Ovary (tissue), 9 donors: Measurements from ENCODE around the gene PPFIA2. TPM values are rescaled to one million over a fixed set of nuclear protein-coding genes. Genes with fewer than 3 reads are reported as not detected.

ENCODE experiments used
- DNase-seq, 5 donors: peaks; one replicate each; pipeline ENCODE4 v3.0.0-alpha.2; 2019 to 2020
- H3K27ac ChIP-seq, 2 donors: fragments of 200-600 bp; one replicate each; pipeline versions ENCODE4 v1.5.1 to v1.8.0; 2019 to 2022
- H3K27me3 ChIP-seq: fragments of 200-600 bp; one replicate; pipeline ENCODE4 v1.8.0; 2022
- H3K36me3 ChIP-seq: fragments of 200-600 bp; sonication (generic); one replicate; pipeline ENCODE4 v1.5.1; 2019
- H3K4me1 ChIP-seq: one replicate; pipeline ENCODE4 v1.8.1; 2013; ENCODE audit warnings: mild to moderate bottlenecking, moderate library complexity; ENCODE audit not compliant: insufficient read depth
- H3K4me3 ChIP-seq: fragments of 200-600 bp; sonication (generic); one replicate; pipeline ENCODE4 v1.5.1; 2017
- H3K9me3 ChIP-seq, 2 donors: fragments of 200-600 bp in 1 of 2; sonication (generic) in 1 of 2; one replicate each; pipeline versions ENCODE4 v1.5.1 to v1.8.1; 2013 to 2019; ENCODE audit warnings: mild to moderate bottlenecking in 1 of 2, moderate library complexity in 1 of 2
- CTCF ChIP-seq, 3 donors: fragments of 450-650 bp in 2 of 3; fragments of 200-600 bp in 1 of 3; IDR thresholded peaks; one replicate each; pipeline versions ENCODE4 v1.5.1 to v1.8.0; 2016 to 2022; ENCODE audit warnings: antibody characterized with exemption in 3 of 3, mild to moderate bottlenecking in 1 of 3
- EP300 ChIP-seq: sonication (generic); formaldehyde crosslinking; IDR thresholded peaks from one replicate; pipeline ENCODE4 v1.6.1; 2017; ENCODE audit warnings: antibody characterized with exemption
- POLR2A ChIP-seq: fragments of 450-650 bp; IDR thresholded peaks from one replicate; pipeline ENCODE4 v1.6.1; 2017; ENCODE audit warnings: antibody characterized with exemption, mild to moderate bottlenecking, moderate library complexity
- WGBS, 3 donors: extraction: QIAGEN DNeasy Blood & Tissue Kit in 1 of 3; methylation state at CpG; one replicate each; pipeline versions ENCODE4 v1.1.5 to v1.1.7; 2013 to 2017; 5-methylcytosine and 5-hydroxymethylcytosine counted together
- intact Hi-C, 4 donors: fragments of 100-400 bp; cut with DNase I; formaldehyde crosslinking; loops; one replicate each; pipeline versions ENCODE4 v1.11.0 to v1.15.1; 2022 to 2023
- polyA plus RNA-seq, 2 donors: library from polyadenylated mRNA; stranded (reverse); fragments of 200-250 nt in 1 of 2; fragments of 350-450 nt in 1 of 2; fragmentation: Illumina TruSeq in 1 of 2; extraction: RNeasy Lipid Tissue Mini Kit (QIAGEN cat#74804) in 1 of 2; gene quantifications; one replicate each; pipeline ENCODE4 v1.2.3, GENCODE V29; 2013 to 2014
- total RNA-seq, 7 donors: library from RNA; depleted of rRNA in 2 of 7; stranded (reverse); fragments of >200 nt in 2 of 7; fragmentation: NEBNext Ultra II Directional in 3 of 7; extraction: Animal tissue kit (Norgen Biotek cat#: 25700) in 3 of 7; gene quantifications; one replicate each; pipeline versions ENCODE4 v1.1.0 to v1.2.4, GENCODE V29; 2016 to 2023
- donor health status: DM: no; HTN: no; CAD: no; lungs with moderate emphysema.
- donor health status: DM: no; HTN: no; CAD: no.
- donor health status: Bipolar disorder and iron deficiency.
- donor health status: DM: yes; HTN: yes; CAD: no.
- donor health status: DM: no; HTN: no; CAD: no.
- donor health status: DM: yes; HTN: yes; CAD: no.

The PPFIA2 gene
- total and polyA plus RNA-seq, 9 donors: 0.99 to 8.3 (median 3.4) TPM

GRCh38 chr12:81626406-81626805 is 132.7 kb downstream of the PPFIA2 start:
- WGBS, 3 donors: 52 to 57% (median 54%) methylated on average over 1 of the region's 1 CpG
- H3K27me3 ChIP-seq: no peaks in the 10 kb centered on the region
- DNase-seq: no peak
- H3K27ac ChIP-seq: no peak overlapping the region
- no peaks in the 10 kb centered on the region for H3K4me1 ChIP-seq
- H3K36me3 ChIP-seq: no peaks in the 10 kb centered on the region
- intact Hi-C loops: no loop called here
- no peak overlapping the region for H3K4me3 ChIP-seq
- no peaks in the 10 kb centered on the region for H3K9me3 ChIP-seq
- TF ChIP-seq EP300: no peak
- no peak for TF ChIP-seq POLR2A
- TF ChIP-seq CTCF (IDR thresholded peaks at IDR 0.05): no peak

GRCh38 chr12:81617915-81618314 is 141.2 kb downstream of the PPFIA2 start:
- no peak overlapping the region for H3K4me3 ChIP-seq
- no peak for DNase-seq
- no peaks in the 10 kb centered on the region for H3K36me3 ChIP-seq
- no peaks in the 10 kb centered on the region for H3K4me1 ChIP-seq
- WGBS, 3 donors: 16 to 37% (median 18%) methylated on average over 2 of the region's 2 CpGs
- no peak overlapping the region for H3K27ac ChIP-seq
- intact Hi-C loops: no loop called here
- H3K27me3 ChIP-seq: no peaks in the 10 kb centered on the region
- TF ChIP-seq EP300: no peak
- no peak for TF ChIP-seq POLR2A
- no peak for TF ChIP-seq CTCF (IDR thresholded peaks at IDR 0.05)
- no peaks in the 10 kb centered on the region for H3K9me3 ChIP-seq

GRCh38 chr12:81615026-81615588 is 144.0 kb downstream of the PPFIA2 start:
- intact Hi-C loops: no loop called here
- Histone ChIP-seq H3K4me3 (no peak overlapping the region), H3K9me3 (no peaks in the 10 kb centered on the region), H3K4me1 (no peaks in the 10 kb centered on the region), H3K36me3 (no peaks in the 10 kb centered on the region), H3K27me3 (no peaks in the 10 kb centered on the region), H3K27ac (no peak overlapping the region)
- TF ChIP-seq EP300: no peak
- no peak for TF ChIP-seq CTCF (IDR thresholded peaks at IDR 0.05)
- no peak for TF ChIP-seq POLR2A
- no peak for DNase-seq
- 83 to 88% (median 83%) methylated on average over 3 of the region's 3 CpGs for WGBS, 3 donors

DNA sequence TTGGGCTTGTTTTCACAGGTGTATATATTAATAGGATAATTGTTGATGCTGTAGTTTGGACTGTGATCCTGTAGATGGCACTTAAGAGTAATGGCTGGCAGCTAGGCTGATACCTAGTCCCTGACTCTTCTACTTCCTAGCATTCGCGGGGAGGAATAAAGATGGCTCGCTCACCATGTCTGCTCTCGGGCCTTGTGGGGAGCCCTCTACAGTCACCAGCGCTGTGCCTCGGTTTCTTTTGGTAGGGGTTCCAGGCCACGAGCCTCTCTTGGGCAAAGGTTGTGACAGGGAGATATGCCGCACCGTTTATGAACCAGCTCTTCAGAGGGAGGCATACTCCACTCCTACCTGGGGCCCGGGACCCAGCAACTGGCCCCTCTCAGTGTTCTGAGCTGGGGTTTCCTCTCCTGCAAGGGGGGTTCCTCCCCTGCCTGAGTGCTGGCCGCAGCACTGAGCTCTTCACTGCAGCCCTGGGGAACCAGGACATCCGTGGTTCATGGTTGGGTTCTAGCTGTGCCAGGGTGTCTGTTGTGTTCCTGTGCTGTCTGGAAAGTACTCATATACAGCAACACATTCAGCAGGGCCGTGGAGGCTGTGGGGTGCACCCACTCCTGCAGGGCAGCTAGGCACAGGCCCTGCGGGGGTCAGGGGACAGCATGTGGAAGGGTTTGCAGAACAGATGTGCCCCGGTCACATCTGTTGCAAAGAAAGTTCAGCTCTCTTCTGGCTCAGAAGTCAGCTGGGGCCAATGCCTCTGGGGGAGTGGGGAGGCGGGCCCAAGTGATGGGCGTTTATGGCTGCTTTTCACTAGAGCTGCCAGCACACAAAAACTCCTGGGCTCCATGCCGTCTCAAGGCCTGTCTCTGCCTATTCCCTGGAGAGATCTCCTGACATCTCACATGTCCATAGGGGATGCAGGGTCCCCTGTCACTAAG is 147.9 kb downstream of the PPFIA2 start:
- H3K4me3 ChIP-seq: no peak overlapping the region
- no peaks in the 10 kb centered on the region for H3K36me3 ChIP-seq
- H3K4me1 ChIP-seq: no peaks in the 10 kb centered on the region
- intact Hi-C loops: no loop called here
- no peaks in the 10 kb centered on the region for H3K27me3 ChIP-seq
- TF ChIP-seq CTCF (IDR thresholded peaks at IDR 0.05) (no peak), EP300 (no peak), POLR2A (no peak)
- H3K27ac ChIP-seq: no peak overlapping the region
- no peak for DNase-seq
- no peaks in the 10 kb centered on the region for H3K9me3 ChIP-seq
- 88 to 91% (median 88%) methylated on average over 18 of the region's 18 CpGs for WGBS, 3 donors
